Measurements from ENCODE around the gene GC.
"Not testable (repeated sequence)": the region's sequence is repeated elsewhere in the genome, so short reads cannot be mapped to it uniquely, and the experiment has no call there.

The GC gene, protein sequence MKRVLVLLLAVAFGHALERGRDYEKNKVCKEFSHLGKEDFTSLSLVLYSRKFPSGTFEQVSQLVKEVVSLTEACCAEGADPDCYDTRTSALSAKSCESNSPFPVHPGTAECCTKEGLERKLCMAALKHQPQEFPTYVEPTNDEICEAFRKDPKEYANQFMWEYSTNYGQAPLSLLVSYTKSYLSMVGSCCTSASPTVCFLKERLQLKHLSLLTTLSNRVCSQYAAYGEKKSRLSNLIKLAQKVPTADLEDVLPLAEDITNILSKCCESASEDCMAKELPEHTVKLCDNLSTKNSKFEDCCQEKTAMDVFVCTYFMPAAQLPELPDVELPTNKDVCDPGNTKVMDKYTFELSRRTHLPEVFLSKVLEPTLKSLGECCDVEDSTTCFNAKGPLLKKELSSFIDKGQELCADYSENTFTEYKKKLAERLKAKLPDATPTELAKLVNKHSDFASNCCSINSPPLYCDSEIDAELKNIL

GRCh38 chr4:71783972-71784371 is at the start of gene GC:
GC (minus strand) TSS chr4:71784079; CDS start chr4:71784018, 61 bp downstream.
- no peak for DNase-seq (ENCODE audit: low read depth in 3 of 3)

- DNase-seq (ENCODE audit: low read depth in 3 of 3) = no peak
These were observed 49.5 kb upstream of the GC start for GRCh38 chr4:71833232-71833900.

GRCh38 chr4:71832049-71832448 is 48.2 kb upstream of the GC start:
- no peak for DNase-seq (ENCODE audit: low read depth in 3 of 3)

GRCh38 chr4:71830497-71831190 is 46.8 kb upstream of the GC start:
- no peak for DNase-seq (ENCODE audit: low read depth in 3 of 3)

GRCh38 chr4:71828470-71828869 is 44.6 kb upstream of the GC start:
- DNase-seq (ENCODE audit: low read depth in 3 of 3) = no peak

GRCh38 chr4:71827826-71828225 is 43.9 kb upstream of the GC start:
- no peak for DNase-seq (ENCODE audit: low read depth in 3 of 3)

GRCh38 chr4:71816676-71817303 is 32.9 kb upstream of the GC start:
- DNase-seq (ENCODE audit: low read depth in 3 of 3) = no peak

- DNase-seq (ENCODE audit: low read depth in 3 of 3) = no peak
These were observed 30.6 kb upstream of the GC start for GRCh38 chr4:71814433-71814832.

- not testable (repeated sequence) for DNase-seq (ENCODE audit: low read depth in 3 of 3)
These were observed 25.9 kb upstream of the GC start for GRCh38 chr4:71809805-71810204.

- no peak for DNase-seq (ENCODE audit: low read depth in 3 of 3)
These were observed 23.6 kb upstream of the GC start for GRCh38 chr4:71807469-71807868.

GRCh38 chr4:71805230-71805629 is 21.4 kb upstream of the GC start:
- DNase-seq (ENCODE audit: low read depth in 3 of 3) = not testable (repeated sequence)

DNA sequence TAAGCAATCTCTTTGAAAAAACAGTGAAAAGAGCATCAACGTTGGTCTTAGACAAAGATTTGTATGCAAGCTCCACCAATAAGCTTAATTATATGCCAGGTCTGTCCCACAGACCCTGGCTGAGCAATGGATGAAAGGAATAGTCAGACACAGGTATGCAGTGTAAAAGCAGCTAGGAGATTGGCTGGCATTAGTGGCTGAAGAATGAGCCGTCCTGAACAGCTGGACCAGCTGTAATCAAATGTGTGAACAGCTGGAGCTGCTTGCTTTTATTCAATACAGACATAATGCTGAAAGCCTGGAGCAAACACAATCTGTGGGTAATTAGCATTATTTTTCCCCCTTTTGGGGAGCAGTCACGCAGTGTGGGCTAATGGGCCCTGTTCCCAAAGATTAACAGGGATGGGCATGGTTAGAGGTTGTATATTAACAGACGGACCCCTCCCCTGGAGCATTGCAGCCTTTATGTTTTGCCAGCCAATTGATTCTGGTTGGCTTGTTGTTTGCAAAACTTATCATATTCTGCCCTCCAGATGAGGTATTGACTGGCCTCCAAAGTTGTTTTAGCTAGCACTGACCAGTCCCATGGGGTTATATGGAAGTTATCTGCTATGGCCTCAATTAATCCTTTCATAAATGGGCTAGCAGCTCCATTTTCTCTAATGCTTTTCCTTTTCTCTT is 20.3 kb upstream of the GC start:
- not testable (repeated sequence) for DNase-seq (ENCODE audit: low read depth in 3 of 3)

GRCh38 chr4:71785959-71786358 is 2.1 kb upstream of the GC start:
- DNase-seq (ENCODE audit: low read depth in 3 of 3) = no peak

DNA sequence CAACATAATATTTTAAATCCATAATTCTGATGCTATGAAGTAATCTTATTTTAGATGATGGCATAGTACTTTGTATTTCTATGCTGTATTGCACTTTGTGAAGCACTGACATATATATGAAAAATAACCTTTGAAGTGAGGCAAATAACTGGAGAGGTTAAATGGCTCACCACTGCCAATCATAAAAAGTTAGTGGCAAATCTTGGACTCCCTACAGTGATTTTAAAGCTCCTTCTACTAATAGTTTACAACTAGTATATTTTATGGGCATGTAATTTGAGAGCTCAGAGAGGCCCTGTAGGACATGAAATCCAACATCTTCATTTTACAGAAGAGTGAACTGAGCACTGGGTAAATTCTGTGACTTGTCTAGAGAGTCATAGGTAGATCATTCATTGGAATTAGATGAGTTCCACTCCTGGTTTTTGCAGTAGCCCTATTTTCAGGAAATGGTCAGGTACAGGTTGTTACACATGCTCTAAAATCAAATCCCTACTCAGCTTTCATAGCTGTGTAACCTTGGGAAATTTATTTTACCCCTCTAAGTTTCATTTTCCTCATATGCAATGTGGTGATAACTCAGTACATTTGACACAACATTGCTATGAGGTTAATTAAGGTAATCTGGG is 804 bp upstream of the GC start:
- DNase-seq (ENCODE audit: low read depth in 3 of 3) = no peak

GRCh38 chr4:71777891-71778290 is 6.0 kb downstream of the GC start:
- DNase-seq (ENCODE audit: low read depth in 3 of 3) = no peak

DNA sequence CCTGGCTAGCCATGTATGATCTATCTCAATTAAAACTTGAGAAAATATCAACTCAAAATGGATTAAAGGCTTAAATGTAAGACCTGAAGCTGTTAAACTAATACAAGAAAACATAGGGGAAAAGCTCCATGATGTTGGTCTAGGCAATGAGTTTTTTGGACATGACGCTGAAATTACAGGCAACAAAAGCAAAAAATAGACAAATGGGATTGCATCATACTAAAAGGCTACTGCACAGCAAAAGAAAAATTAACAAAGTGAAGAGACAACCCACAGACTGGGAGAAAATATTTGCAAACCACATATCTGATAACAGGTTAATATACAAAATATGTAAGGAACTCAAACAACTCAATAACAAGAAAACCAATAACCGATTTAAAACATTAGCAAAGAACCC is 8.4 kb downstream of the GC start:
- no peak for DNase-seq (ENCODE audit: low read depth in 3 of 3)

- no peak for DNase-seq (ENCODE audit: low read depth in 3 of 3)
These were observed 9.7 kb downstream of the GC start for GRCh38 chr4:71774136-71774535.

- DNase-seq (ENCODE audit: low read depth in 3 of 3) = no peak
These were observed 10.9 kb downstream of the GC start for GRCh38 chr4:71773004-71773403.

GRCh38 chr4:71772592-71772991 is 11.3 kb downstream of the GC start:
- DNase-seq (ENCODE audit: low read depth in 3 of 3) = no peak

DNA sequence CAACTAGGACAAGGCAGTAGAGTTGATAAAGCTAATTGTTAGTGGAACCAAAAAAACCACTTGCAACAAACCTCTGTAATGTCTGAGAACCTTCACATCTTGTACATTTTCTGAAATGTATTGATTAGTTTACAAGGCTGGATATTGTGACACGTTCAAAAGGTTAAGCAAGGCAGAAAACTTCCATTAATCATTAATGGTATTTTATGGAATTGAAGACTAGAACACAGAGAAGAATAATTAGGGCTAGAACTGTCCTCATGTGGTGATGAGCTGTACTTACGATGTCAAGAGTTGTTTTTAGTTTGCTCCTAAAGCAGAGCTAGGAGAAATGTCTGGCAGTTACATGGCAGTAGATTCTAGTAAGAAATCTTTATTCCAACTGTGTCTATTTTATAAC is 12.3 kb downstream of the GC start:
- no peak for DNase-seq (ENCODE audit: low read depth in 3 of 3)

GRCh38 chr4:71769434-71769833 is 14.4 kb downstream of the GC start:
- no peak for DNase-seq (ENCODE audit: low read depth in 3 of 3)
